Endothelial cell of umbilical vein (primary cell): ENCODE measurements around the gene SMARCD2. TPM values are rescaled to one million over a fixed set of nuclear protein-coding genes. Genes with fewer than 3 reads are reported as not detected.

Experiments used
- BruUV-seq: library from RNA; stranded (reverse); fragments of 400-500 nt; replicated peaks from 2 replicates; lab custom pipeline; 2021; lab: Mats Ljungman, UMichigan
- CTCF ChIA-PET: fragments of 300-600, 350-600 bp; sonication (Branson Sonifier 250); formaldehyde crosslinking; loops from one replicate; lab custom pipeline; 2021; ENCODE audit warnings: antibody characterized with exemption, inconsistent platforms; lab: Charles Lee
- POLR2A ChIA-PET: fragments of 300-600, 350-600 bp; sonication (Branson Sonifier 250); formaldehyde crosslinking; loops from one replicate; lab custom pipeline; 2021; ENCODE audit warnings: antibody characterized with exemption, inconsistent platforms; lab: Charles Lee
- DNase-seq: peaks from one replicate; pipeline ENCODE4 v3.0.0-alpha.2; 2011; ENCODE audit warnings: low read depth, low spot score
- FAIRE-seq: peaks from 2 replicates; lab custom pipeline; 2011; peaks lifted over from hg19 to GRCh38; lab: Jason Lieb, UNC
- H2AFZ ChIP-seq: 2 replicates; pipeline ENCODE4 v1.6.0; 2012; ENCODE audit warnings: low read depth, low read length, control low read depth, inconsistent platforms
- H3K27ac ChIP-seq: 2 replicates; pipeline ENCODE4 v1.5.1; 2011; ENCODE audit warnings: low read depth, mild to moderate bottlenecking, control low read depth, low read length, moderate library complexity; ENCODE audit not compliant: insufficient read depth
- H3K27me3 ChIP-seq, 2 experiments: 2 replicates each; pipeline versions ENCODE4 v1.6.0 to v1.6.1; 2011; ENCODE audit warnings: low read length in 2 of 2, mixed read lengths in 1 of 2; ENCODE audit not compliant: control insufficient read depth in 2 of 2, insufficient read depth in 2 of 2
- H3K36me3 ChIP-seq, 2 experiments: 2 replicates in 1 of 2; 3 replicates in 1 of 2; pipeline ENCODE4 v1.5.1; 2011; ENCODE audit warnings: low read length in 2 of 2, mild to moderate bottlenecking in 1 of 2, moderate library complexity in 1 of 2; ENCODE audit not compliant: control insufficient read depth in 2 of 2, insufficient read depth in 2 of 2; ENCODE audit errors: extremely low read depth in 1 of 2
- H3K4me1 ChIP-seq: 3 replicates; pipeline ENCODE4 v1.5.1; 2011; ENCODE audit warnings: mild to moderate bottlenecking, low read length; ENCODE audit not compliant: control insufficient read depth, insufficient read depth; ENCODE audit errors: extremely low read depth
- H3K4me2 ChIP-seq: 2 replicates; pipeline ENCODE4 v1.6.1; 2011; ENCODE audit warnings: low read length, control low read depth, mixed read lengths; ENCODE audit not compliant: insufficient read depth
- H3K4me3 ChIP-seq, 3 experiments: fragments of 200-600 bp in 1 of 3; sonication (generic), shearing (Covaris generic) in 1 of 3; replicated peaks in 1 of 3; 2 replicates each; pipeline ENCODE4 v1.5.1; 2011 to 2016; ENCODE audit warnings: control low read depth in 3 of 3, low read length in 3 of 3, mild to moderate bottlenecking in 2 of 3, inconsistent platforms in 1 of 3, low read depth in 1 of 3, moderate library complexity in 1 of 3; ENCODE audit not compliant: insufficient read depth in 1 of 3
- H3K79me2 ChIP-seq: 2 replicates; pipeline ENCODE4 v1.6.0; 2012; ENCODE audit warnings: low read length, inconsistent platforms; ENCODE audit not compliant: control insufficient read depth, insufficient read depth
- H3K9ac ChIP-seq: replicated peaks from 2 replicates; pipeline ENCODE3; 2011; ENCODE audit warnings: low read length, control low read depth; ENCODE audit not compliant: insufficient read depth; ENCODE audit errors: extremely low read depth
- H3K9me1 ChIP-seq: replicated peaks from 3 replicates; pipeline ENCODE4 v1.6.0; 2011; ENCODE audit warnings: mild to moderate bottlenecking, low read length; ENCODE audit not compliant: control insufficient read depth, insufficient read depth; ENCODE audit errors: extremely low read depth
- H3K9me3 ChIP-seq: replicated peaks from 2 replicates; pipeline ENCODE4 v1.5.1; 2012; ENCODE audit warnings: low read length, inconsistent platforms; ENCODE audit not compliant: control insufficient read depth, insufficient read depth
- H4K20me1 ChIP-seq: replicated peaks from 2 replicates; pipeline ENCODE3; 2011; ENCODE audit warnings: mild to moderate bottlenecking, low read length; ENCODE audit not compliant: control insufficient read depth, insufficient read depth; ENCODE audit errors: extremely low read depth
- EZH2 ChIP-seq: IDR thresholded peaks from 2 replicates; pipeline ENCODE4 v1.6.1; 2012; ENCODE audit warnings: borderline replicate concordance, low read depth, mild to moderate bottlenecking, moderate library complexity, low read length, inconsistent platforms; ENCODE audit not compliant: severe bottlenecking
- FOS ChIP-seq: IDR thresholded peaks from 2 replicates; pipeline ENCODE4 v1.6.1; 2011; ENCODE audit warnings: mild to moderate bottlenecking, low read length, moderate library complexity, borderline replicate concordance; ENCODE audit not compliant: insufficient read depth
- GATA2 ChIP-seq: IDR thresholded peaks from 2 replicates; pipeline ENCODE4 v1.7.0; 2011; ENCODE audit warnings: low read depth, mild to moderate bottlenecking, moderate library complexity, mixed read lengths, low read length; ENCODE audit not compliant: insufficient read length, insufficient read depth
- JUN ChIP-seq: IDR thresholded peaks from 2 replicates; pipeline ENCODE4 v1.6.1; 2011; ENCODE audit warnings: borderline replicate concordance, low read depth; ENCODE audit not compliant: insufficient read length, insufficient read depth
- MYC ChIP-seq: IDR thresholded peaks from one replicate; pipeline ENCODE4 v1.6.1; 2011; ENCODE audit warnings: mild to moderate bottlenecking, low read depth, low read length
- POLR2A ChIP-seq: IDR thresholded peaks from 2 replicates; pipeline ENCODE4 v1.6.1; 2012; ENCODE audit warnings: low read depth, mild to moderate bottlenecking, control low read depth, low read length
- POLR2AphosphoS5 ChIP-seq: IDR thresholded peaks from 2 replicates; pipeline ENCODE4 v1.6.1; 2012; ENCODE audit warnings: low read depth, mild to moderate bottlenecking, control low read depth, low read length, moderate library complexity; ENCODE audit not compliant: insufficient read depth
- dilution Hi-C: fragments of 300-500 bp; cut with MboI; formaldehyde crosslinking; loops from one replicate; pipeline ENCODE4 v1.15.0; 2019; ENCODE audit warnings: low sequenced_read_pairs; ENCODE audit not compliant: extremely low pct_ligation_motif_present
- intact Hi-C: fragments of 100-400 bp; cut with micrococcal nuclease; formaldehyde crosslinking; loops from one replicate; pipeline ENCODE4 v1.10.0; 2022
- polyA plus RNA-seq, 4 experiments: library from polyadenylated mRNA; depleted of rRNA in 3 of 4; stranded (reverse) in 3 of 4; unstranded in 1 of 4; fragments of >200 nt; gene quantifications; 2 replicates each; pipeline versions ENCODE4 v1.2.1 to v1.2.3, GENCODE V29; 2011 to 2012; ENCODE audit warnings: missing spikeins in 1 of 4
- total RNA-seq: library from RNA; stranded (reverse); gene quantifications from 2 replicates; pipeline ENCODE4 v1.2.3, GENCODE V29; 2021
- TF ChIP-seq, protein P1 (sequence below): IDR thresholded peaks from 2 replicates; pipeline ENCODE4 v1.6.1; 2011; ENCODE audit not compliant: insufficient read depth, insufficient read length
- TF ChIP-seq, protein P2 (sequence below), 2 donors: IDR thresholded peaks; 1 replicate in 1 of 2; 2 replicates in 1 of 2; pipeline ENCODE4 v1.5.1; 2011; ENCODE audit warnings: low read length in 2 of 2, mild to moderate bottlenecking in 2 of 2, moderate library complexity in 2 of 2, control low read depth in 1 of 2, inconsistent platforms in 1 of 2, low read depth in 1 of 2; ENCODE audit not compliant: insufficient read depth in 1 of 2; ENCODE audit errors: extremely low read depth in 1 of 2

SMARCD2 gene
- total and polyA plus RNA-seq, 2 donors (not counting 3 experiments of a cell fraction or from before 2014, with no cell fraction given) = 51.2 to 55.7 TPM

DNA sequence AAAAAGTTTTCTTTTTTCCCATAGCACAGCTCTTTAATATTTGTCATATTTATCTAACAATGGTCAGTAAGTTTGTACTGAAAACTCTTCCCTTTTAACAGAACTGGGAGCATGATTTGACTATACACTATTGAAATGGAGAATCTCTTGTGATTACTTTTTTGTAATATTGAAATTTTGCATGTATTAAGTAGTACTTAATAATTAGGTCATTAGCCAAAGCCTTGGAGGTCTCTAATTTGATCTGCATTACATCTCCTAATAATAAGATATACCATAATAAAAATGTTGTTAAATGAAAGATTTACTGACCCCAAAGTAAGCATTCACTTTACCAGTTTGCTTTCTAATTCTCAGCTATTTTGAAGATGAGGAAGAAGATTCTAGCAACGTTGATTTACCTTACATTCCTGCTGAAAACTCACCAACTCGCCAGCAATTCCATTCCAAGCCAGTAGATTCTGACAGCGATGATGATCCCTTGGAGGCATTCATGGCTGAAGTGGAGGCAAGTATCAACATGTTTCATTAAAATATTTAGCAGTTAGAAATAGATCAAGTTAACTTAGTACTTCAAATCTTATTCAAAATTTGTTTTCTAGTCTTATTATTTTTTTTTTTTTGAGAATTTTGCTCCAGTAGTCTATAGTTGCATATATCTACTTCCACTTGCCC lies 50.3 kb downstream of the SMARCD2 start:
- FAIRE-seq = no peak
- CTCF ChIA-PET = interaction anchor here (1.4 kb wide), 1 partner anchor 17 kb away, joined by 3 read pairs; no protein-coding TSS in a partner anchor

More for the DNA sequence above, 50.3 kb downstream of the SMARCD2 start:
- Histone ChIP-seq H3K9me3 (no peaks in the 10 kb centered on the region), H4K20me1 (no peaks in the 10 kb centered on the region), H3K79me2 (peaks cover 30% of the 10 kb centered on the region), H3K27ac (no peak overlapping the region), H3K4me3 (no peak overlapping the region), H2AFZ (no peak overlapping the region), H3K27me3 (no peaks in the 10 kb centered on the region), H3K4me1 (no peaks in the 10 kb centered on the region), H3K36me3 (peaks cover 17 to 27% of the 10 kb centered on the region in 2 experiments), H3K9me1 (no peaks in the 10 kb centered on the region), H3K9ac (no peak overlapping the region), H3K4me2 (no peak overlapping the region)
- POLR2A ChIA-PET = no interaction called here
- dilution Hi-C loops = no loop called here
- no peak for DNase-seq
- intact Hi-C loops = no loop called here
- BruUV-seq = no TSS peak
- TF ChIP-seq MYC = no peak
- no peak for TF ChIP-seq POLR2A
- TF ChIP-seq, protein P1, sequence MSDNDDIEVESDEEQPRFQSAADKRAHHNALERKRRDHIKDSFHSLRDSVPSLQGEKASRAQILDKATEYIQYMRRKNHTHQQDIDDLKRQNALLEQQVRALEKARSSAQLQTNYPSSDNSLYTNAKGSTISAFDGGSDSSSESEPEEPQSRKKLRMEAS = no peak
- TF ChIP-seq FOS = no peak
- no peak for TF ChIP-seq GATA2
- TF ChIP-seq JUN = no peak
- TF ChIP-seq, protein P2, sequence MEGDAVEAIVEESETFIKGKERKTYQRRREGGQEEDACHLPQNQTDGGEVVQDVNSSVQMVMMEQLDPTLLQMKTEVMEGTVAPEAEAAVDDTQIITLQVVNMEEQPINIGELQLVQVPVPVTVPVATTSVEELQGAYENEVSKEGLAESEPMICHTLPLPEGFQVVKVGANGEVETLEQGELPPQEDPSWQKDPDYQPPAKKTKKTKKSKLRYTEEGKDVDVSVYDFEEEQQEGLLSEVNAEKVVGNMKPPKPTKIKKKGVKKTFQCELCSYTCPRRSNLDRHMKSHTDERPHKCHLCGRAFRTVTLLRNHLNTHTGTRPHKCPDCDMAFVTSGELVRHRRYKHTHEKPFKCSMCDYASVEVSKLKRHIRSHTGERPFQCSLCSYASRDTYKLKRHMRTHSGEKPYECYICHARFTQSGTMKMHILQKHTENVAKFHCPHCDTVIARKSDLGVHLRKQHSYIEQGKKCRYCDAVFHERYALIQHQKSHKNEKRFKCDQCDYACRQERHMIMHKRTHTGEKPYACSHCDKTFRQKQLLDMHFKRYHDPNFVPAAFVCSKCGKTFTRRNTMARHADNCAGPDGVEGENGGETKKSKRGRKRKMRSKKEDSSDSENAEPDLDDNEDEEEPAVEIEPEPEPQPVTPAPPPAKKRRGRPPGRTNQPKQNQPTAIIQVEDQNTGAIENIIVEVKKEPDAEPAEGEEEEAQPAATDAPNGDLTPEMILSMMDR (IDR thresholded peaks at IDR 0.05; ENCODE audit: extremely low read depth in 1 of 2, insufficient read depth in 1 of 2, low read depth in 1 of 2, low read length in 2 of 2) = no peak
- no peak for TF ChIP-seq POLR2AphosphoS5
- TF ChIP-seq EZH2 = no peak
